Activated CD4-positive, CD25-positive, alpha-beta regulatory T cell (primary cell): ENCODE results near the gene POU5F1.
"Not testable (repeated sequence)": the region's sequence is repeated elsewhere in the genome, so short reads cannot be mapped to it uniquely, and the experiment has no call there.

ENCODE experiments used
- DNase-seq, 4 experiments: peaks; one replicate each; lab custom pipeline; 2025; lab: John Stamatoyannopoulos, UW

The POU5F1 gene

GRCh38 chr6:31190488-31190887, 20.0 kb upstream of the POU5F1 start:
- DNase-seq = no peak

GRCh38 chr6:31189223-31189622, 18.7 kb upstream of the POU5F1 start:
- DNase-seq = not testable (repeated sequence)

DNA sequence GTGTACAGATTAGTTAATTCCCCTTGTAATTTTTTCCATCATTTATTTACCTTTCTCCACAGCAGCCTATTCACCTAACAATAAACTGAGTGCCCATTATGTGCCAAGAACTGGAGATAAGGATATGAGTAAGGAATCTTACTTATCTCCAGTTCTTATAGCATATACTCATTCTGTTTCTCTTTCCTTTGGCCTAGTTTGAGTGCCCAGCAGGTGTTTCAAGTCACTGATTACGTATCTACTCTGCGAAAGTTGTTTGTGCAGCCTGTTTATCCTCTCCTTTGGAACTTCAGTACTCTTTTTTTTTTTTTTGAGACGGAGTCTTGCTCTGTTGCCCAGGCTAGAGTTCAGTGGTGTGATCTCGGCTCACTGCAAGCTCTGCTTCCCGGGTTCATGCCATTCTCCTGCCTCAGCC, 17.3 kb upstream of the POU5F1 start:
- no peak for DNase-seq

DNA sequence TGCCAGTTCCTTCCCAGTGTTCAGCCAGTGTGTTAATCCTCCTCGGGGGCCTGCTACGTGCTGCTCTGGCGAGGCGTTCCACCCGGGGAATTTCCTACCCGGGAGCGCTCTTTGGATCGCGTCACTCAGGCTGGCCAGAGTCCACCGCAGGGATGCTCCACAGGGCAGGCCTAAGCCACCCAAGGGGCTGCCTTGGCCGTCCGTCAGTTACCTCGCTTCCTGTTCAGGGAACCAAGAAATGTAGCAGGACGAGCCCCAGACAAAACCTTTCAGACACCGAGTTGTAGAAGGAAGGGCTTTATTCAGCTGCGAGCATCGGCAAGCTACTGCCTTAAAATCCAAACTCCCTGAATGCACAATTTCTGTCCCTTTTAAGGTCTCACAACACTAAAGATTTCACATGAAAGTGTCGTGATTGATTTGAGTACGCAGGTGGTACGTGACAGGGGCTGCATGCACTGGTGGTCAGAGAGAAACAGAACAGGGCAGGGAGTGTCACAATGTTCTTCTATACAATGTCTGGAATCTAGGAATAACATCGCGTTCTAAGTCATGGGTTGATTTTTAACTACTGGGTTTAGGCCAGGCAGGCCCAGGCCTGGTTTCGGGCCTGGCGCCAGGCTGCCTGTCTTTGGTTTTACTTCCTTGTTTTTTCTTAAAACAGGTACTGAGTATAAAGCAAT, 15.7 kb upstream of the POU5F1 start:
- no peak for DNase-seq

DNA sequence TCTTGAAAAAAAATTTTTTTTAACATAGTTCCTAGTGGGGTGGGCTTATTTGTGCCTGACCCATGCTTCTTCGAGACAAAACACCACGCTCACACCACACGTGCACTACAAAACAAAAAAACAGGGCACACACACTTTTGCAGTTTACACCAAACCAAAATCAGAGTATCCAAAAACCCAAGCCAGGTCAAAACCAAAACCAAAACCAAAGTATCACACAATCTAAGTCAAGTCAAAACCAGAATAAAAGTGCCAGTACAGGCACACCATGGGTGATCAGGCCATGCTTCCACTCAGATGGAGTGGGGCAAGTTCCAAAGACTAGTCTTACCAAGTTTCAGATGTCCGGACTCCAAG, 15.2 kb upstream of the POU5F1 start:
- DNase-seq = not testable (repeated sequence)

- not testable (repeated sequence) for DNase-seq
Measured at GRCh38 chr6:31183859-31184258, 13.4 kb upstream of the POU5F1 start.

- not testable (repeated sequence) for DNase-seq
Measured at GRCh38 chr6:31183287-31183686, 12.8 kb upstream of the POU5F1 start.

- peak in 3 of 4 experiments; percentile 25 to 46 (median 27) for DNase-seq
Measured at GRCh38 chr6:31180500-31180899, 10.0 kb upstream of the POU5F1 start.

- DNase-seq = no peak
Measured at GRCh38 chr6:31179896-31180295, 9.4 kb upstream of the POU5F1 start.

- no peak for DNase-seq
Measured at GRCh38 chr6:31179042-31179386, 8.5 kb upstream of the POU5F1 start.

DNA sequence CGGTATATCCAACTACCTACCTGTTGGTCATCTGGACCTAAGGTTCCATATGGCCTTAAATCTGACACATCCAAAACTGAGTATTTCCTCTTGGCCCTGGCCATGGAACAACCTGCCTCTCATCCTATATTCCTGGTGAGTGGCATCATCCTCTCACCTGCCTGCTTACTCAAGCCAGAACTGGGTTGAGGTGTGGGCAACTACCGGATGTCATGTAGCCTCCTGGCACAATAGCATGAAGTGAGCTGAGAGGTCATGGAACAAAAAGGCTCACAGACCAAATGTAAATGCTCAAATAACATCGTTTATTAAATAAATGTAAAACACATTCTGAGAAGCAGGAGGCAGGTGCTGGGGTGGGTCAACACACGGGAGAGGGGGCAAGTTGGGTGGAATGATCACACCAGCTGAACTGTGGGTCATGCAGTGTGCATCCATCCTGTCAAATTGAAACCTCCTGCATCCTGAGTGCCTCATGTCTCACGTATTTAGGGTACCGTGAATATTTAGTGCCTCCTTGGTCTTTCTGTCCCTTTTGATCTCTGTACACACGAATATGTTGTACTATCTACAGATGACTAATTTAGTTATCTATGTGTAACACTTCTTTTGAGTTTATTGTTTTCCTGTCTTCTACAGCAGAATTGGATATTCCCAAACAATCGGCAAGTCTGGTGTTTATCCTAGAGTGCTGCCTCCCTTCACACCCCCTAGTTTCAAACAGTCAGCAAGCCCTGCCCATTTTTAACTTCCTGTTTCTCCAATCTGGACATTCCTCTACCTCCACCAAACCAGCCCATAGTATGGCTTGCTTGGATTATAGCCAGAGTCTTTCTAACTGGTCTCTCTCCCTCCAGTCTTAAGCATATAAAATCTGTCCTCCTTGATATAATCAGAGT, 7.9 kb upstream of the POU5F1 start:
- DNase-seq = no peak

DNA sequence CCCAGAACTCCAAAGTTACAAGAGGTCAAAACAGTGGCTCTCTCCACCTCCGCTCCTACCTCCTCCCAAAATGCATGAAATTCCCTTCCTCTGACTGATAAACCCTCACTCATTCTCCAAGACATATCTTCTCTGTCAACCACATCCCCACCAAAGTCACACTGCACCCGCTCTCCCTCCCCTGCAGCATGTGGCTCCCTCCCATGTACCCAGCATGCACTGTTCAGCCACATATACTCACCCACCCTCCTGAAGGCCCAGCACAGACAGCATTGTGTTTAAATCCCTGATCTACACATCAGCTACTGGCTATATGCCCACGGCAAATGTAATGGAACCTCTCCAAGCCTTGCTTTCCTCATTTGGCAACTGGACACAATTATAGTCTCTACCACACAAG, 5.5 kb upstream of the POU5F1 start:
- no peak for DNase-seq

- DNase-seq = no peak
Measured at GRCh38 chr6:31174378-31174777, 3.9 kb upstream of the POU5F1 start.

DNA sequence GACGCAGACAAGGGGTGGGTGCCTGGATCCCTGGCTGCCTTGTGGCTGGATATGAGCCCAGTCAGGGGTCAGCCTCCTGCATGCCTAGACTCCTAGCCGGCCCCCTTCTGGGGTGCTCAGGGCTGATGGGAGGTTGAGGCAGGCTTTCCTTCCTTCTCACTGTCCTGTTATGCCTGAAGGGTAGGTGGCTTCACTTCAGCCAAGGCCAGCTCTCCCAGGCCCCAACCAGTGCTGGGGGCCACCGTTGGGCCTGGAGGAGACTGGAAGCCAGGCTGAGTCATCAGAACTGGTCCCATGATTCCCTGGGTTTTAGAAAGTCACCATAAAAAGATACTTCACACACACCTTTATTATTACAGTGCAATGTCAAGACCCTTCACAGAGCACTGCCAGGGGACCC, 2.9 kb upstream of the POU5F1 start:
- DNase-seq = no peak

- DNase-seq = no peak
Measured at GRCh38 chr6:31172973-31173384, 2.5 kb upstream of the POU5F1 start.

DNA sequence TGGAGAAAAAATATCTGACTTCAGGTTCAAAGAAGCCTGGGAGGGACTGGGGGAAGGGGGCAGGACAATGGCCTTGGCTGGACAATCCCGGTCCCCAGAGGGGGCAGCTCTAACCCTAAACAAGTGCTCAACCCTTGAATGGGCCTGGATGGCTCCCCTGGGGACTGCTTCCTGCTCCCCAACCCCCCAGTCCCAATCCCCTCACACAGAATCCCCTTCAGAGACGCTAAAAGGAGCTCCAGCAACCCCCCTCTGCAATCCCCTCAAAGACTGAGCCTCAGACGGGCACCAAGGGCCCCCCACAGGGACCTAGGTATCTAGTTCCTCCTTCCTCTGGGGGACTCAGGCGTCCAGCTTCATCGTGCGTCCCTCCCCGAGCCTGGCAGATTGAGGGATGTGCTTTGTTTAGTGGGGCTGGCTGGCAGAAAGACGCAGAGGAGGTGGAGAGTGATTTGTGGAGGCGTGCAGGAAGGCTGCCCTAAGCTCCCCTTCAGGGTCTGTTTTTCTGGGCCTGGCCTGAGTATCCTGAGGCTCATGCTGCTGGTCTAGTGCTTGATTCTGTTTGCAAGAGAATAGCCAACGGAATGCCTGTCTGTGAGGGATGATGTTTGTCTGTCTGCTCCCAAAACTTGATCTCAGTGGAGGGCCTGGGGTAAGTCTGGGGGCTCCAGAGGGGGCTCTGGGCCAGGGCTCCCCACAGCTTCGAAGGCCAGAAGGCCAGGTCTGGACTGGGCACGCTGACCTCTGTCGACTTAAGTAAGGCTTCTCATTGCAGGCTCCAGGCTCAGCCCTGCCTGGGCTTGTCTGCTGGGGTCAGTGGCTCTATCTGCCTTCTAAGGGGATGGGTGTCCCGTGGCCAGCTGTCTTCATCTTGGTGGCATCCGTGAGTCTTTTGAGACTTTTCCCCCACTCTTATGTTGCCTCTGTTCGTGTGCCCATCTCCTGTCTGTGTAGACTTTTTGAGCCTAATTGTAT, 1.7 kb upstream of the POU5F1 start:
- DNase-seq = no peak

DNA sequence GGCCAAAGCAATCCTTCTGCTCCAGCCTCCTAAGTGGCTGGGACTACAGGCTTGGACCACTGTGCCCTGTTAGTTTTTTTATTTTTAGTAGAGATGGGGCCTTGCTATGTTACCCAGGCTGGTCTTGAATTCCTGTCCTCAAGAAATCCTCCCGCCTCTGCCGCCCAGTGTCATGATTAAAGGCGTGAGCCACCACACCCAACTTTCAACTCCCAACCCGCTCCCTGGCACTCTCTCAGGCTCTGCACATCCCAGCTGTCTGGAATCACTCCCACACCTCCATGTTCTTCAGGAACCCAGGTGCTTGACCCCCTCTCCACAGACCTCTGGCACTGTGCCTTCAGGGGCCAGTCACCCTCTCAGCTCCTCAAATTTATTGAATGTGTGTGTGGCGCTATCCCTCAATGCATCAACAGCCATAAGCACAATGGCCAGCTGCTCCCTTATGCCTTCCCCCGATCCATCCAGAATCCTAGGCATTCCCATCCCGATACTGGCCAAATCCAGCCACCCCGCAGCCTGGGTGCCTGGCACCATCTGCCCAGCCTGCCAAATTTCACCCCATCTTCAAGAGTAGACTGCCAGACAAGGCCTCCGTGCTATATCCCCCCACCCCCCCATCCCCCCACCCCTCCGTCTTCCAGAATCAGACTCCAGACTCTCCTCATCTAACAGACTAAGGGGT, 647 bp upstream of the POU5F1 start:
- DNase-seq = no peak

DNA sequence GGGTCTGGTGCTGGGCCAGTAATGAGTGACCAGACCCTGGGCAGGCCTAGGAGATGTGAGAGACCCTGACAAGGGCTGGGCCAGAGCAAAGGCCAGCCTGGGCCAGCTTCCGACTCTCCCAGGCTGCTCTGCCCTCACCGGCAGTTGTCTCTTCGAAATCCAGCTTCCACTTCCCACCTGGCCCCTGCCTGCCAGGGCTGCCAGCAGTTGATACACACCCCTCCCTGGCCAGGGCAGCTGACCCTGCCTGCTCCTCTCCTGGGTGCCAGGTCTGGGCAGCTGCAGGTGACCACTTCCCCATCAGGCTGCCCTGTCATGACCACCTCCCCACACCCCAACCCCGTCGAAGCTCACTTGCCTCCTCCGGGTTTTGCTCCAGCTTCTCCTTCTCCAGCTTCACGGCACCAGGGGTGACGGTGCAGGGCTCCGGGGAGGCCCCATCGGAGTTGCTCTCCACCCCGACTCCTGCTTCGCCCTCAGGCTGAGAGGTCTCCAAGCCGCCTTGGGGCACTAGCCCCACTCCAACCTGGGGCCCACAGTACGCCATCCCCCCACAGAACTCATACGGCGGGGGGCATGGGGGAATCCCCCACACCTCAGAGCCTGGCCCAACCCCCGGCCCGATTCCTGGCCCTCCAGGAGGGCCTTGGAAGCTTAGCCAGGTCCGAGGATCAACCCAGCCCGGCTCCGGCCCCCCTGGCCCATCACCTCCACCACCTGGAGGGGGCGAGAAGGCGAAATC, 453 bp downstream of the POU5F1 start:
- not testable (repeated sequence) for DNase-seq

DNA sequence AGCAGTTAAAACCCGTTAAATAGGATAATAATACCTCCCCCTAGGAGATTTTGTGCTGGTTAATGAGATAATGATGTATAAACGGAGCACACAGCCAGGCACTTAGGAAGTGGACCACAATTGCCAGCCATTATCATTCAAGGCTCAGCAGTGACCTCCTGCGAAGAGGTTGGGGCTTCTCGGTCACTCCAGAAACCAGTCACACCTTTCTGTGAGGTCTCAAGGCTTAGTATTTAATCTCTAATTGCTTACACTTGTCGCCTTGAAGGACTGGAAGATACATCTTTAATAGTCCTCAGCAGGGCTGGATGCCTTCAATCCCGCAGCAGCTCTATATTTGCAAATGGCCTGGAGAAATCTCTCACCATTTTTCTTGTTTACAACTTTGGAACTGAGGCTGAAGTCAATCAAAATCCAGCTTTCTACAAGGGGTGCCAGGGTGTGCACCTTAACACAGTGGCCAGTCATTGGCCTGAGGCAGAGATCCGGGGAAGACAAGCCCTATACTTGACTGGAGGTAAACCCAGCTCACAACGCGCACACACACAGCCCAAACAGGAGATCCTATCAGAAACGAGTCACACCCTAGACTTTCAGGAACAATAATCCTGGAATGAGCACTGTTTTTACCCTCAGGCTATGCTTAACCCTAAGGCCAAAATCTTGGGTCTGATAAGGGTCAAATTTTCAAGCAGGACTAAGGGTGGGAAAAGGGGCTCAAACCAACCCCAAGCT, 1.2 kb downstream of the POU5F1 start:
- DNase-seq = no peak

GRCh38 chr6:31168606-31169005, 1.9 kb downstream of the POU5F1 start:
- no peak for DNase-seq
